HG02885 (cell line): ENCODE measurements around the gene TMEM219.
"Not testable (repeated sequence)": the region's sequence is repeated elsewhere in the genome, so short reads cannot be mapped to it uniquely, and the experiment has no call there.

Experiments
- ATAC-seq: cut with Tn5 transposase; IDR thresholded peaks from one replicate; pipeline ENCODE4 v1.9.1; 2021; ENCODE audit warnings: mild to moderate bottlenecking; ENCODE audit not compliant: unreplicated experiment, poor library complexity

Gene TMEM219, protein sequence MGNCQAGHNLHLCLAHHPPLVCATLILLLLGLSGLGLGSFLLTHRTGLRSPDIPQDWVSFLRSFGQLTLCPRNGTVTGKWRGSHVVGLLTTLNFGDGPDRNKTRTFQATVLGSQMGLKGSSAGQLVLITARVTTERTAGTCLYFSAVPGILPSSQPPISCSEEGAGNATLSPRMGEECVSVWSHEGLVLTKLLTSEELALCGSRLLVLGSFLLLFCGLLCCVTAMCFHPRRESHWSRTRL

DNA sequence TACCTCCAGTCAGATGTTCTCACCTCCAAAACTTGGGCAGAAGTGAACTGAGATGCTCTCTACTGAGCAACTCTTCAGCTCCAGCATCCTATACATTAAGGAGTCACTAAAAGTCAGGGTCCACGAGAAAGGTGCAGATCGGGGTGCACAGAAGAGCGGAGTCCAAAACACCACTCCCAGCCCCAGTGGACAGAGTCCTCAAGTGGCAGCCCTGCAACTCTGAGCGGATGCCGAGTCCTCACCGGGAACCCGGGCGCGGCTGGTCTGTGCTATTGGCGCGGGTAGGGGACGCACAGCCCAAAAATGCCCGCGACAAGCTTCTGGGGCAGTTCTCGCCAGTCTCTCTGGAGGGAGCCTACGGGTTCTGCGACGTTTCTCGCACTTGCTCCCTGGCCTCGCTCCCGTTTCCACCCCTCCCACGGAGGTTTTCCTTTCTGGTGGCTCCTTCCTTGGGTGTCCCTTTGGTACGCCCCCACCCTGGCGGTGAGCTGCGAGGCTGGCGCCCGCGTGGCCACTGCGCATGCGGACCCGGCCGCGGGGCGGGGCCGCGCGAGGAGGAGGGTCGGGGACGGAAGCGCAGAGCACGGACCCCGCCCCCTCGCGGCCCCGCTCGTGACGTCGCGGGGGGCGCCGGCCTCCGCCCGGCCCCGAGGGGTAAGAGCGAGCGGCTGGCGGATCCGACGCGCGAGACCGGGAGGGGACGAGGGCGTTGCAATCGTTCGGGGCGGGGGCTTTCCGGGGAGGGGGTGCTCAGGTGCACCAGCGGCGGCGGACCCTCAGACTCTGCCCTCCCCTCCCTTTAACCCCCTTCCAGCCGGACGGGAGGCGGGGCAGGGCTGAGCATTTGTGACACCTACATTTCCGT lies at the start of gene TMEM219:
TMEM219 (plus strand) TSS at position 601 of the 865 bp plus-strand sequence. CDS start 1,065 bp downstream, outside the sequence.
- peak; percentile 93 for ATAC-seq

GRCh38 chr16:29912087-29912486 lies 49.8 kb upstream of the TMEM219 start:
- no peak for ATAC-seq

- no peak for ATAC-seq
Observed at GRCh38 chr16:29913514-29913913, 48.4 kb upstream of the TMEM219 start.

GRCh38 chr16:29915590-29916247 lies 46.2 kb upstream of the TMEM219 start:
- no peak for ATAC-seq

GRCh38 chr16:29916979-29917378 lies 44.9 kb upstream of the TMEM219 start:
- ATAC-seq = no peak

- ATAC-seq = no peak
Observed at GRCh38 chr16:29920288-29921033, 41.4 kb upstream of the TMEM219 start.

DNA sequence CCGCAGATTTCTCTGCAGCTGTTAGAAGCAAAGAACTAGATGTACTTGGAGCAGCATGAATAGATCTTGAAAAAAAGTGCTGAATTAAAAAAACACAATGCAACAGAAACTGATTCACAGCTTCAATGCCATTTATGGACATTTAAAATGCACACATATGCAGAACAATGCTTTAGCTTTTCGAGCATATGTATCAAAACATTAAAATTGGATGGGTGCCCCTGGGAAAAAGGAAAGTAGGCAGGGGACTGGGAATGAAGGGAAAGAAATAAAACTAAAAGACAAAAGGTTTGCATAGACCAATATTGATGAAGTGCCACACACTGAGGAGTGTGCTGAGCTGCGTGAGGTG lies 40.9 kb upstream of the TMEM219 start:
- ATAC-seq = no peak

- ATAC-seq = no peak
Observed at GRCh38 chr16:29922326-29922725, 39.6 kb upstream of the TMEM219 start.

GRCh38 chr16:29922986-29923501 lies 38.8 kb upstream of the TMEM219 start:
- no peak for ATAC-seq

GRCh38 chr16:29925105-29925756 lies 36.6 kb upstream of the TMEM219 start:
- ATAC-seq = no peak

- ATAC-seq = peak; percentile 88
Observed at GRCh38 chr16:29925781-29926710, 35.8 kb upstream of the TMEM219 start, which contains the start of gene KCTD13. KCTD13 (minus strand) TSS chr16:29926226; CDS start chr16:29926033, 193 bp downstream.

GRCh38 chr16:29926711-29927052 lies 35.2 kb upstream of the TMEM219 start:
- no peak for ATAC-seq

DNA sequence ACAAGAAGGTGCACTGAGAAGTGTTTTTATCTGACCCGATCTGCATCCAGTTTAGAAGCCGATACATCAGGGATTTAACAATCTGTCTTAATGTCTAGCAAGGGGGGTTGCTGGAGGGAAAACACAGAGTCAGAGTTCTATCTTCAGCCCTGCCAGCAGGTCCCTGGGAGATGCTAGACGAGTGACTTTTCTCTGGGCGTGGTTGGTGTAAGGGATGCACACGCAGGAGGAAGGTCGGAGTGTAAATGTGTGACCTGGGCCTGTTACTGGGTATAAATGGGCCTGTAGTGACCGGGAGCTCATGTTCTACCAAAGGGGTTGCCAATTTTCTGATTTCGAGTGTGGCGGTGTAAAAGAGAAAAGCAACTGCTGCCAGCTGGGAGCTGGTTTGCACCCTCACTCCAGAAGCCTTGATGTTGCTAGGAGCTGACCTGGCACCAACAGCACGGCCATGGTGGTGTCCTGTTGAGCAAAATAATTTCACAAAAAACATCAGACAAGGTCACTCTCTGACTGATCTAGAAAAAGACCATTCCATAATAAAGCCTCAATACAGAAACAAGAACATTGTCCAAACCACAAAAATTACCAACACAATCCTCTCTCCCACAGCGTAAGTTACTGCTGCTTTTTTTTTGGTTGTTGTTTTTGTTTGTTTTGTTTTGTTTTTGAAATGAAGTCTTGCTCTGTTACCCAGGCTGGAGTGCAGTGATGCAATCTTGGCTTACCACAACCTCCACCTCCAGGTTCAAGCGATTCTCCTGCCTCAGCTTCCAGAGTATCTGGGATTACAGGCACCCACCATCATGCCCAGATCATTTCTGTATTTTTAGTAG lies 34.6 kb upstream of the TMEM219 start:
- ATAC-seq = no peak

GRCh38 chr16:29931750-29932149 lies 30.1 kb upstream of the TMEM219 start:
- not testable (repeated sequence) for ATAC-seq

DNA sequence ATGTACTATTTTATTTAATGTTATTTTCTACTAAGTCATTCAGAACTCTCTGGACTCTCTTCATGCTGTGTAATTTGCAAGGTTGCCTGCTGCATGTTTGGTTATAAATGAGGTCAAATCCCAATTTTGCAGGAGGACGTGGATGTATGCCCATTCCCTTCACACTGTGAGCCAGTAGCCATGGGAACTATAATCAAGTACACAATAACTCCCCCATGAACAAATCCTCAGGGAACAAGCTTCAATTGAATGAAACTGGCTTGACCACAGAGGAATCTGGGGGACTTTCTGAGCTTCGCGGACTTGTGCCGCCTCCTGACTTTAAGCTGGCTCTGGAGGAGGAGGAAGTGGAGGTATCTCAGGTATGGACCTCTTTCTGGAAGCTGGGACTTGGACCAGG lies 21.2 kb upstream of the TMEM219 start:
- ATAC-seq = no peak

GRCh38 chr16:29943846-29944799 lies 17.8 kb upstream of the TMEM219 start:
- ATAC-seq = no peak

GRCh38 chr16:29947897-29948296 lies 14.0 kb upstream of the TMEM219 start:
- ATAC-seq = no peak
